HepG2 (cell line): ENCODE data around the gene KHNYN. TPM values are rescaled to one million over a fixed set of nuclear protein-coding genes. Genes with fewer than 3 reads are reported as not detected.

Source experiments
- AFF4 ChIP-seq: sonication (generic); formaldehyde crosslinking; IDR thresholded peaks from 2 replicates; pipeline ENCODE4 v1.4.0; 2020; ENCODE audit warnings: missing genetic modification reagents
- ETV5 ChIP-seq: IDR thresholded peaks from 2 replicates; pipeline ENCODE4 v1.6.1; 2018; ENCODE audit warnings: missing biosample characterization, missing genetic modification reagents, inconsistent platforms, borderline replicate concordance
- KAT7 ChIP-seq: IDR thresholded peaks from 2 replicates; pipeline ENCODE4 v1.6.1; 2018; ENCODE audit warnings: borderline replicate concordance, missing compliant biosample characterization
- PAX8 ChIP-seq: sonication (generic); formaldehyde crosslinking; IDR thresholded peaks from 2 replicates; pipeline ENCODE4 v1.8.0; 2022; ENCODE audit warnings: mild to moderate bottlenecking, missing genetic modification reagents, borderline replicate concordance
- ZBTB46 ChIP-seq: sonication (generic); formaldehyde crosslinking; IDR thresholded peaks from 2 replicates; pipeline ENCODE4 v1.4.0; 2020; ENCODE audit warnings: mild to moderate bottlenecking, missing genetic modification reagents, borderline replicate concordance
- ZFYVE20 ChIP-seq: sonication (generic); formaldehyde crosslinking; IDR thresholded peaks from 2 replicates; pipeline ENCODE4 v1.8.0; 2023; ENCODE audit warnings: low read depth, mild to moderate bottlenecking, moderate library complexity, missing genetic modification reagents, borderline replicate concordance
- ZNF143 ChIP-seq: sonication (generic); formaldehyde crosslinking; IDR thresholded peaks from 2 replicates; pipeline ENCODE4 v1.4.0; 2020; ENCODE audit warnings: missing genetic modification reagents
- ZNF281 ChIP-seq: sonication (generic); formaldehyde crosslinking; IDR thresholded peaks from 2 replicates; pipeline ENCODE4 v1.4.0; 2020; ENCODE audit warnings: missing genetic modification reagents, borderline replicate concordance
- ZNF407 ChIP-seq: sonication (generic); formaldehyde crosslinking; IDR thresholded peaks from one replicate; pipeline ENCODE4 v1.5.1; 2020; ENCODE audit warnings: mild to moderate bottlenecking, missing genetic modification reagents; ENCODE audit errors: not compliant biosample characterization
- ZSCAN31 ChIP-seq: sonication (generic); formaldehyde crosslinking; IDR thresholded peaks from 2 replicates; pipeline ENCODE4 v1.5.0; 2020; ENCODE audit warnings: low read depth, mild to moderate bottlenecking, missing genetic modification reagents
- polyA plus RNA-seq, 8 experiments: library from polyadenylated mRNA; depleted of rRNA in 3 of 8; stranded (reverse) in 7 of 8; unstranded in 1 of 8; fragments of >200 nt; fragmentation: Illumina TruSeq in 4 of 8; extraction: Trizol in 4 of 8; gene quantifications; 2 replicates each; pipeline versions ENCODE4 v1.2.1 to v1.2.3, GENCODE V29; 2011 to 2016; ENCODE audit warnings: low read depth in 4 of 8, missing spikeins in 1 of 8, mixed read lengths in 1 of 8; ENCODE audit not compliant: insufficient read depth in 1 of 8
- total RNA-seq, 5 experiments: library from RNA; depleted of rRNA; stranded (reverse); fragments of >200 nt; fragmentation: Illumina TruSeq; extraction: Trizol; gene quantifications; 2 replicates each; pipeline ENCODE4 v1.2.3, GENCODE V29; 2016; ENCODE audit warnings: low read depth in 1 of 5

The KHNYN gene
- total and polyA plus RNA-seq, 2 of the 13 experiments (the other 11 are each of a cell fraction or from before 2014, with no cell fraction given) = 52.8 to 75.7 TPM

GRCh38 chr14:24429395-24430142 lies at the start of gene KHNYN, which contains the start of gene CBLN3 (continued):
- no peak; the same call in 1 of the 2 replicates for TF ChIP-seq AFF4 (CRISPR knock-in tag)
- TF ChIP-seq PAX8 = peak; percentile 52; the same call in 1 of the 2 replicates
- peak; percentile 98 for TF ChIP-seq ZSCAN31 (CRISPR knock-in tag)
- peak; percentile 91 for TF ChIP-seq ETV5 (CRISPR knock-in tag)
- peak; percentile 93 for TF ChIP-seq ZNF407 (CRISPR knock-in tag)
- peak; percentile 87 for TF ChIP-seq ZFYVE20
- peak; percentile 94; the same call in 1 of the 2 replicates for TF ChIP-seq KAT7 (CRISPR knock-in tag)
- TF ChIP-seq ZNF281 (CRISPR knock-in tag) = peak; percentile 66
- TF ChIP-seq ZBTB46 (CRISPR knock-in tag) = no peak
- TF ChIP-seq ZNF143 = peak; percentile 12; the same call in 1 of the 2 replicates
